ENCODE measurements around the gene STK10. TPM values are rescaled to one million over a fixed set of nuclear protein-coding genes. Genes with fewer than 3 reads are reported as not detected.

The STK10 gene
- total and polyA plus RNA-seq, 4 donors, result 2.8 to 21.7 (median 7.7) TPM

DNA sequence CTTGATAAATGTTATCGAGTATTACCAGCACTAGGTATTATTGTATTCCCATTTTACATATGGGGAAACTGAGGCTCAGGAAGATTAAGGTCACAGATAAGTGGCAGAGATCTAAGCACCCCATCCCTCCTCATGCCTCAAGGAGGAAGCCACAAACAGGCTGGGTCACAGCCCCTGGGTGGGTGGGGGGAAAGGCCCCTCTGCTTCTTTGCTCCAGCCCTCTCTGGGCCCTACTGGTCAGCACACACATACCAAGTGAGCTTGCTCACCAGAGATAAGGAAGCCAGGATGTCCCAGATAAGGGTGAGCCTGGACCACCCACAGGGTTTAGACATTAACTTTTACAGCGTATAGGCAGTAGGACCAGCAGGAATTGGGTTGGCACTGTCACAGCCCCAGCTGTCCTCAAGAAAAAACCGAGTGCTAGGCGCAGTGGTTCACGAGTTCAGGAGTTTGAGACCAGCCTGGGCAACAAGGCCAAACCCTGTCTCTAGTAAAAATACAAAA, 45.3 kb downstream of the STK10 start:
- DNase-seq (ENCODE audit: low spot score), result peak; percentile 65
- H3K4me3 ChIP-seq (ENCODE audit: low read depth in 1 of 3, low read length in 3 of 3), result no peak overlapping the region
- TF ChIP-seq, protein P1, sequence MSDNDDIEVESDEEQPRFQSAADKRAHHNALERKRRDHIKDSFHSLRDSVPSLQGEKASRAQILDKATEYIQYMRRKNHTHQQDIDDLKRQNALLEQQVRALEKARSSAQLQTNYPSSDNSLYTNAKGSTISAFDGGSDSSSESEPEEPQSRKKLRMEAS (IDR thresholded peaks at IDR 0.05), result no peak
- TF ChIP-seq JUND (IDR thresholded peaks at IDR 0.05), result no peak
- H3K4me1 ChIP-seq (ENCODE audit: control insufficient read depth in 4 of 4, insufficient read depth in 4 of 4, low read length in 3 of 4), result peaks cover 0 to 2% (median 0%) of the 10 kb centered on the region in 4 donors
- H3K27me3 ChIP-seq (ENCODE audit: control insufficient read depth in 4 of 4, insufficient read depth in 4 of 4, low read length in 3 of 4), result no peaks in the 10 kb centered on the region
- 86% methylated on average over 5 of the region's 5 CpGs for WGBS
- H3K9ac ChIP-seq (ENCODE audit: low read depth in 1 of 2, low read length in 2 of 2), result no peak overlapping the region
- no peaks in the 10 kb centered on the region for H3K36me3 ChIP-seq (ENCODE audit: control insufficient read depth in 4 of 4, insufficient read depth in 3 of 4, low read depth in 1 of 4, low read length in 3 of 4)
- no peaks in the 10 kb centered on the region for H3K9me3 ChIP-seq (ENCODE audit: control insufficient read depth in 4 of 4, low read length in 3 of 4)
- H3K27ac ChIP-seq (ENCODE audit: low read depth in 1 of 2, low read length in 2 of 2), result no peak overlapping the region

DNA sequence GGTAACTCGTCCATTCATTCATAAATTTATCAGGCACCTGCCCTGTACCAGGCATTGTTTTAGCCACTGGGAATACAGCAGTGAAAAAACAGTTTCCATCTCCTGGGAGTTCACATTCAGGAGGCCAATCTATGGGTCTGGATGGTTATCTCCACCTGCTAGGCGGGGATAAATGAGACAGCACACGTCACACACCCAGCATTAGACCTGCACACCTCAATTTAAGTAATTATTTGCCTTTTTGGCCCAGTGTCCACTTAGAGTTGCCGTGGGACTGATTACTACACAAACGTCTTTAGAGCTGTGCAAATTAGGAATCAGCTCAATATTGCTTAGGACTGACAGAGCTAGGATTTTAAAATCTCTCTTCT, 46.1 kb downstream of the STK10 start:
- Histone ChIP-seq H3K9ac (ENCODE audit: low read depth in 1 of 2, low read length in 2 of 2) (no peak overlapping the region), H3K9me3 (ENCODE audit: control insufficient read depth in 4 of 4, low read length in 3 of 4) (no peaks in the 10 kb centered on the region), H3K27me3 (ENCODE audit: control insufficient read depth in 4 of 4, insufficient read depth in 4 of 4, low read length in 3 of 4) (no peaks in the 10 kb centered on the region), H3K4me3 (ENCODE audit: low read depth in 1 of 3, low read length in 3 of 3) (no peak overlapping the region), H3K27ac (ENCODE audit: low read depth in 1 of 2, low read length in 2 of 2) (no peak overlapping the region), H3K36me3 (ENCODE audit: control insufficient read depth in 4 of 4, insufficient read depth in 3 of 4, low read depth in 1 of 4, low read length in 3 of 4) (no peaks in the 10 kb centered on the region), H3K4me1 (ENCODE audit: control insufficient read depth in 4 of 4, insufficient read depth in 4 of 4, low read length in 3 of 4) (peaks cover 0 to 2% (median 0%) of the 10 kb centered on the region in 4 donors)
- no peak for TF ChIP-seq HNF4G (IDR thresholded peaks at IDR 0.05)
- no peak for TF ChIP-seq TAF1 (conservative IDR thresholded peaks at IDR 0.05)
- TF ChIP-seq, protein P2, sequence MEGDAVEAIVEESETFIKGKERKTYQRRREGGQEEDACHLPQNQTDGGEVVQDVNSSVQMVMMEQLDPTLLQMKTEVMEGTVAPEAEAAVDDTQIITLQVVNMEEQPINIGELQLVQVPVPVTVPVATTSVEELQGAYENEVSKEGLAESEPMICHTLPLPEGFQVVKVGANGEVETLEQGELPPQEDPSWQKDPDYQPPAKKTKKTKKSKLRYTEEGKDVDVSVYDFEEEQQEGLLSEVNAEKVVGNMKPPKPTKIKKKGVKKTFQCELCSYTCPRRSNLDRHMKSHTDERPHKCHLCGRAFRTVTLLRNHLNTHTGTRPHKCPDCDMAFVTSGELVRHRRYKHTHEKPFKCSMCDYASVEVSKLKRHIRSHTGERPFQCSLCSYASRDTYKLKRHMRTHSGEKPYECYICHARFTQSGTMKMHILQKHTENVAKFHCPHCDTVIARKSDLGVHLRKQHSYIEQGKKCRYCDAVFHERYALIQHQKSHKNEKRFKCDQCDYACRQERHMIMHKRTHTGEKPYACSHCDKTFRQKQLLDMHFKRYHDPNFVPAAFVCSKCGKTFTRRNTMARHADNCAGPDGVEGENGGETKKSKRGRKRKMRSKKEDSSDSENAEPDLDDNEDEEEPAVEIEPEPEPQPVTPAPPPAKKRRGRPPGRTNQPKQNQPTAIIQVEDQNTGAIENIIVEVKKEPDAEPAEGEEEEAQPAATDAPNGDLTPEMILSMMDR (IDR thresholded peaks at IDR 0.05; ENCODE audit: low read depth, low read length, missing input control), result no peak
- TF ChIP-seq YY1 (IDR thresholded peaks at IDR 0.05), result no peak
- no peak for TF ChIP-seq NR2F2 (IDR thresholded peaks at IDR 0.05)
- TF ChIP-seq GABPA (IDR thresholded peaks at IDR 0.05 in 1 of 2, conservative IDR thresholded peaks at IDR 0.05 in 1 of 2), result no peak
- TF ChIP-seq, protein P1 (IDR thresholded peaks at IDR 0.05), result no peak
- no peak for TF ChIP-seq RAD21 (IDR thresholded peaks at IDR 0.05)
- TF ChIP-seq FOXA1 (IDR thresholded peaks at IDR 0.05), result no peak
- TF ChIP-seq JUND (IDR thresholded peaks at IDR 0.05), result no peak
- TF ChIP-seq, protein P3, sequence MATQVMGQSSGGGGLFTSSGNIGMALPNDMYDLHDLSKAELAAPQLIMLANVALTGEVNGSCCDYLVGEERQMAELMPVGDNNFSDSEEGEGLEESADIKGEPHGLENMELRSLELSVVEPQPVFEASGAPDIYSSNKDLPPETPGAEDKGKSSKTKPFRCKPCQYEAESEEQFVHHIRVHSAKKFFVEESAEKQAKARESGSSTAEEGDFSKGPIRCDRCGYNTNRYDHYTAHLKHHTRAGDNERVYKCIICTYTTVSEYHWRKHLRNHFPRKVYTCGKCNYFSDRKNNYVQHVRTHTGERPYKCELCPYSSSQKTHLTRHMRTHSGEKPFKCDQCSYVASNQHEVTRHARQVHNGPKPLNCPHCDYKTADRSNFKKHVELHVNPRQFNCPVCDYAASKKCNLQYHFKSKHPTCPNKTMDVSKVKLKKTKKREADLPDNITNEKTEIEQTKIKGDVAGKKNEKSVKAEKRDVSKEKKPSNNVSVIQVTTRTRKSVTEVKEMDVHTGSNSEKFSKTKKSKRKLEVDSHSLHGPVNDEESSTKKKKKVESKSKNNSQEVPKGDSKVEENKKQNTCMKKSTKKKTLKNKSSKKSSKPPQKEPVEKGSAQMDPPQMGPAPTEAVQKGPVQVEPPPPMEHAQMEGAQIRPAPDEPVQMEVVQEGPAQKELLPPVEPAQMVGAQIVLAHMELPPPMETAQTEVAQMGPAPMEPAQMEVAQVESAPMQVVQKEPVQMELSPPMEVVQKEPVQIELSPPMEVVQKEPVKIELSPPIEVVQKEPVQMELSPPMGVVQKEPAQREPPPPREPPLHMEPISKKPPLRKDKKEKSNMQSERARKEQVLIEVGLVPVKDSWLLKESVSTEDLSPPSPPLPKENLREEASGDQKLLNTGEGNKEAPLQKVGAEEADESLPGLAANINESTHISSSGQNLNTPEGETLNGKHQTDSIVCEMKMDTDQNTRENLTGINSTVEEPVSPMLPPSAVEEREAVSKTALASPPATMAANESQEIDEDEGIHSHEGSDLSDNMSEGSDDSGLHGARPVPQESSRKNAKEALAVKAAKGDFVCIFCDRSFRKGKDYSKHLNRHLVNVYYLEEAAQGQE (IDR thresholded peaks at IDR 0.05), result no peak
- TF ChIP-seq, protein P4, sequence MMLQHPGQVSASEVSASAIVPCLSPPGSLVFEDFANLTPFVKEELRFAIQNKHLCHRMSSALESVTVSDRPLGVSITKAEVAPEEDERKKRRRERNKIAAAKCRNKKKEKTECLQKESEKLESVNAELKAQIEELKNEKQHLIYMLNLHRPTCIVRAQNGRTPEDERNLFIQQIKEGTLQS (IDR thresholded peaks at IDR 0.05), result no peak
- TF ChIP-seq FOXA2 (IDR thresholded peaks at IDR 0.05), result no peak
- TF ChIP-seq, protein P5, sequence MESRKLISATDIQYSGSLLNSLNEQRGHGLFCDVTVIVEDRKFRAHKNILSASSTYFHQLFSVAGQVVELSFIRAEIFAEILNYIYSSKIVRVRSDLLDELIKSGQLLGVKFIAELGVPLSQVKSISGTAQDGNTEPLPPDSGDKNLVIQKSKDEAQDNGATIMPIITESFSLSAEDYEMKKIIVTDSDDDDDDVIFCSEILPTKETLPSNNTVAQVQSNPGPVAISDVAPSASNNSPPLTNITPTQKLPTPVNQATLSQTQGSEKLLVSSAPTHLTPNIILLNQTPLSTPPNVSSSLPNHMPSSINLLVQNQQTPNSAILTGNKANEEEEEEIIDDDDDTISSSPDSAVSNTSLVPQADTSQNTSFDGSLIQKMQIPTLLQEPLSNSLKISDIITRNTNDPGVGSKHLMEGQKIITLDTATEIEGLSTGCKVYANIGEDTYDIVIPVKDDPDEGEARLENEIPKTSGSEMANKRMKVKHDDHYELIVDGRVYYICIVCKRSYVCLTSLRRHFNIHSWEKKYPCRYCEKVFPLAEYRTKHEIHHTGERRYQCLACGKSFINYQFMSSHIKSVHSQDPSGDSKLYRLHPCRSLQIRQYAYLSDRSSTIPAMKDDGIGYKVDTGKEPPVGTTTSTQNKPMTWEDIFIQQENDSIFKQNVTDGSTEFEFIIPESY (IDR thresholded peaks at IDR 0.05), result no peak
- no peak for TF ChIP-seq HNF4A (conservative IDR thresholded peaks at IDR 0.05)
- no peak for TF ChIP-seq SP1 (IDR thresholded peaks at IDR 0.05)
- TF ChIP-seq EGR1 (IDR thresholded peaks at IDR 0.05; ENCODE audit: low read depth in 2 of 2), result no peak
- TF ChIP-seq RXRA (IDR thresholded peaks at IDR 0.05), result no peak
- DNase-seq (ENCODE audit: low spot score), result no peak
- 68% methylated on average over 5 of the region's 5 CpGs for WGBS
